ENCODE results near the gene HOXB4.
A peak's percentile ranks its signal among the peaks of the same experiment; 100 is the strongest.

HOXB4 gene

GRCh38 chr17:48590607-48591161 lies 12.5 kb upstream of the HOXB4 start:
- no peak for FAIRE-seq

GRCh38 chr17:48589831-48590606 lies 11.9 kb upstream of the HOXB4 start, which contains the start of gene HOXB3:
TSS of gene HOXB3 (minus strand) at chr17:48590241. CDS start at chr17:48552474, 37,767 bp downstream.
- FAIRE-seq (no peak), DNase-seq (ENCODE audit: low spot score) (no peak)

More at GRCh38 chr17:48590607-48591161, 12.5 kb upstream of the HOXB4 start:
- DNase-seq (ENCODE audit: low spot score): no peak

GRCh38 chr17:48589060-48589830 lies 11.1 kb upstream of the HOXB4 start:
- no peak for FAIRE-seq
- no peak for DNase-seq (ENCODE audit: low spot score)

GRCh38 chr17:48588528-48588927 lies 10.4 kb upstream of the HOXB4 start:
- FAIRE-seq (no peak), DNase-seq (ENCODE audit: low spot score) (no peak)

- FAIRE-seq (no peak), DNase-seq (ENCODE audit: low spot score) (no peak)
Measured at GRCh38 chr17:48588074-48588415, 9.9 kb upstream of the HOXB4 start.

GRCh38 chr17:48587276-48588073 lies 9.3 kb upstream of the HOXB4 start:
- DNase-seq (ENCODE audit: low spot score): no peak
- no peak for FAIRE-seq

- DNase-seq (ENCODE audit: low spot score) (no peak), FAIRE-seq (no peak)
Measured at GRCh38 chr17:48586355-48587258, 8.5 kb upstream of the HOXB4 start.

- FAIRE-seq (no peak), DNase-seq (ENCODE audit: low spot score) (no peak)
Measured at GRCh38 chr17:48584223-48584741, 6.1 kb upstream of the HOXB4 start.

- FAIRE-seq (no peak), DNase-seq (ENCODE audit: low spot score) (no peak)
Measured at GRCh38 chr17:48583708-48584222, 5.6 kb upstream of the HOXB4 start.

- no peak for FAIRE-seq
- DNase-seq (ENCODE audit: low spot score): no peak
Measured at GRCh38 chr17:48582750-48583069, 4.6 kb upstream of the HOXB4 start.

- FAIRE-seq: peak; percentile 32
Measured at GRCh38 chr17:48579760-48580554, 1.8 kb upstream of the HOXB4 start.

GRCh38 chr17:48579471-48579759 lies 1.3 kb upstream of the HOXB4 start:
- FAIRE-seq (no peak), DNase-seq (ENCODE audit: low spot score) (no peak)

More at GRCh38 chr17:48579760-48580554, 1.8 kb upstream of the HOXB4 start:
- no peak for DNase-seq (ENCODE audit: low spot score)

GRCh38 chr17:48578616-48579470 lies 693 bp upstream of the HOXB4 start:
- DNase-seq (ENCODE audit: low spot score): no peak

GRCh38 chr17:48577330-48577945 lies 712 bp downstream of the HOXB4 start:
- DNase-seq (ENCODE audit: low spot score) (no peak), FAIRE-seq (no peak)

More at GRCh38 chr17:48578616-48579470, 693 bp upstream of the HOXB4 start:
- no peak for FAIRE-seq

- FAIRE-seq (no peak), DNase-seq (ENCODE audit: low spot score) (no peak)
Measured at GRCh38 chr17:48576479-48577309, 1.5 kb downstream of the HOXB4 start.

GRCh38 chr17:48575673-48576478 lies 2.3 kb downstream of the HOXB4 start:
- FAIRE-seq (no peak), DNase-seq (ENCODE audit: low spot score) (no peak)

Measured in RCC 7860 (cell line).